HK-2 (cell line): ENCODE results near the gene NKD1.
"Not testable (repeated sequence)": the region's sequence is repeated elsewhere in the genome, so short reads cannot be mapped to it uniquely, and the experiment has no call there.

Source experiments
- DNase-seq: peaks from one replicate; pipeline ENCODE4 v3.0.0-alpha.2; 2018; ENCODE audit not compliant: unreplicated experiment

The NKD1 gene

GRCh38 chr16:50578137-50578536 is 29.9 kb downstream of the NKD1 start:
- DNase-seq: no peak

- not testable (repeated sequence) for DNase-seq
These were observed 31.2 kb downstream of the NKD1 start for GRCh38 chr16:50579373-50579772.

- DNase-seq: no peak
These were observed 32.1 kb downstream of the NKD1 start for GRCh38 chr16:50580180-50580798.

- DNase-seq: no peak
These were observed 33.6 kb downstream of the NKD1 start for GRCh38 chr16:50581845-50582244.

- DNase-seq: no peak
These were observed 35.0 kb downstream of the NKD1 start for GRCh38 chr16:50583211-50583610.

- DNase-seq: no peak
These were observed 36.0 kb downstream of the NKD1 start for GRCh38 chr16:50584033-50584722.

- DNase-seq: no peak
These were observed 37.2 kb downstream of the NKD1 start for GRCh38 chr16:50585331-50585776.

- no peak for DNase-seq
These were observed 39.3 kb downstream of the NKD1 start for GRCh38 chr16:50587543-50587942.

- DNase-seq: no peak
These were observed 40.1 kb downstream of the NKD1 start for GRCh38 chr16:50588276-50588675.

GRCh38 chr16:50591209-50591608 is 43.0 kb downstream of the NKD1 start:
- no peak for DNase-seq

- no peak for DNase-seq
These were observed 43.9 kb downstream of the NKD1 start for GRCh38 chr16:50591800-50592771.

- no peak for DNase-seq
These were observed 44.8 kb downstream of the NKD1 start for GRCh38 chr16:50592996-50593395.

- DNase-seq: no peak
These were observed 45.4 kb downstream of the NKD1 start for GRCh38 chr16:50593410-50594150.

GRCh38 chr16:50594308-50595260 is 46.4 kb downstream of the NKD1 start:
- no peak for DNase-seq

GRCh38 chr16:50595859-50596258 is 47.7 kb downstream of the NKD1 start:
- DNase-seq: no peak

- DNase-seq: no peak
These were observed 48.7 kb downstream of the NKD1 start for GRCh38 chr16:50596762-50597450.

- DNase-seq: no peak
These were observed 49.5 kb downstream of the NKD1 start for GRCh38 chr16:50597563-50598255.

GRCh38 chr16:50598256-50598894 is 50.2 kb downstream of the NKD1 start:
- no peak for DNase-seq

GRCh38 chr16:50598936-50599361 is 50.8 kb downstream of the NKD1 start:
- no peak for DNase-seq
